GM10266 (cell line): ENCODE measurements around the gene CALHM3.
A peak's percentile ranks its signal among the peaks of the same experiment; 100 is the strongest.

ENCODE experiments used
- DNase-seq: peaks from one replicate; pipeline ENCODE4 v3.0.0; 2012; ENCODE audit errors: extremely low spot score
- CTCF ChIP-seq: IDR thresholded peaks from 2 replicates; pipeline ENCODE4 v1.5.1; 2012; ENCODE audit warnings: mild to moderate bottlenecking, low read depth; ENCODE audit not compliant: control insufficient read depth, insufficient read depth; ENCODE audit errors: missing control alignments

CALHM3 gene

GRCh38 chr10:103467406-103467805 is 11.6 kb downstream of the CALHM3 start:
- TF ChIP-seq CTCF: no peak
- DNase-seq: peak; percentile 86

GRCh38 chr10:103466734-103467133 is 12.3 kb downstream of the CALHM3 start:
- TF ChIP-seq CTCF: no peak
- DNase-seq: no peak

- TF ChIP-seq CTCF: no peak
Measured at GRCh38 chr10:103465411-103466179, 13.4 kb downstream of the CALHM3 start.

GRCh38 chr10:103463499-103463898 is 15.5 kb downstream of the CALHM3 start:
- no peak for DNase-seq
- TF ChIP-seq CTCF: no peak

More at GRCh38 chr10:103465411-103466179, 13.4 kb downstream of the CALHM3 start:
- DNase-seq: no peak

- DNase-seq: no peak
- TF ChIP-seq CTCF: no peak
Measured at GRCh38 chr10:103459615-103460014, 19.4 kb downstream of the CALHM3 start.

- peak; percentile 83 for DNase-seq
- TF ChIP-seq CTCF: no peak
Measured at GRCh38 chr10:103458720-103459119, 20.3 kb downstream of the CALHM3 start, which contains the start of gene CALHM1. TSS of gene CALHM1 (minus strand) at chr10:103458900. CDS start at chr10:103458751, 149 bp downstream.

- DNase-seq: no peak
- no peak for TF ChIP-seq CTCF
Measured at GRCh38 chr10:103457896-103458583, 21.0 kb downstream of the CALHM3 start.
